SK-N-SH (cell line): ENCODE measurements around the gene ZER1. TPM values are rescaled to one million over a fixed set of nuclear protein-coding genes. Genes with fewer than 3 reads are reported as not detected.

Experiments
- CTCF ChIA-PET: fragments of 300-600, 350-600 bp; formaldehyde crosslinking; extraction: SDS; loops from one replicate; lab custom pipeline; 2021; lab: Yijun Ruan, JAX
- POLR2A ChIA-PET: fragments of 350-600 bp; sonication (Branson Sonifier 250); formaldehyde crosslinking; extraction: SDS; loops from one replicate; lab custom pipeline; 2020; ENCODE audit warnings: antibody characterized with exemption, inconsistent platforms; lab: Yijun Ruan, JAX
- DNase-seq: peaks from one replicate; pipeline ENCODE4 v3.0.0; 2012
- H2AFZ ChIP-seq: fragments of 200-600 bp; sonication (generic); 2 replicates; pipeline ENCODE4 v1.8.1; 2016; ENCODE audit warnings: antibody characterized with exemption, mild to moderate bottlenecking, low read depth
- H3F3A ChIP-seq: fragments of 200-600 bp; sonication (generic); replicated peaks from 2 replicates; pipeline ENCODE3; 2016; ENCODE audit warnings: antibody characterized with exemption, mild to moderate bottlenecking; ENCODE audit not compliant: insufficient read depth
- H3K27ac ChIP-seq, 2 experiments: fragments of 200-500 bp in 1 of 2; fragments of 200-600 bp in 1 of 2; sonication (Bioruptor generic) in 1 of 2; sonication (generic), shearing (Covaris generic) in 1 of 2; 2 replicates each; pipeline versions ENCODE4 v1.5.1 to v1.6.1; 2014 to 2016; ENCODE audit warnings: low read depth in 2 of 2, inconsistent platforms in 1 of 2, low read length in 1 of 2, mild to moderate bottlenecking in 1 of 2, mixed read lengths in 1 of 2
- H3K27me3 ChIP-seq: fragments of 200-600 bp; sonication (generic), shearing (Covaris generic); 2 replicates; pipeline ENCODE4 v1.6.1; 2016; ENCODE audit warnings: mixed run types; ENCODE audit not compliant: insufficient read depth
- H3K36me3 ChIP-seq, 2 experiments: fragments of 200-500 bp in 1 of 2; fragments of 200-600 bp in 1 of 2; sonication (Bioruptor generic) in 1 of 2; sonication (generic) in 1 of 2; replicated peaks in 1 of 2; 2 replicates each; pipeline versions ENCODE3 to v1.5.1; 2014 to 2016; ENCODE audit warnings: low read length in 1 of 2, mild to moderate bottlenecking in 1 of 2; ENCODE audit not compliant: insufficient read depth in 2 of 2, control insufficient read depth in 1 of 2
- H3K4me1 ChIP-seq, 2 experiments: fragments of 200-500 bp in 1 of 2; fragments of 200-600 bp in 1 of 2; sonication (Bioruptor generic) in 1 of 2; sonication (generic), shearing (Covaris generic) in 1 of 2; 2 replicates each; pipeline versions ENCODE4 v1.5.1 to v1.6.1; 2014 to 2016; ENCODE audit warnings: low read depth in 1 of 2, low read length in 1 of 2, mixed run types in 1 of 2; ENCODE audit not compliant: insufficient read depth in 2 of 2, control insufficient read depth in 1 of 2
- H3K4me2 ChIP-seq: fragments of 200-600 bp; sonication (generic), shearing (Covaris generic); 2 replicates; pipeline ENCODE4 v1.6.1; 2017; ENCODE audit warnings: mixed run types
- H3K4me3 ChIP-seq, 2 experiments: fragments of 200-500 bp in 1 of 2; fragments of 200-600 bp in 1 of 2; sonication (Bioruptor generic) in 1 of 2; sonication (generic), shearing (Covaris generic) in 1 of 2; 2 replicates each; pipeline versions ENCODE4 v1.5.1 to v1.8.1; 2014 to 2016; ENCODE audit warnings: low read depth in 2 of 2, inconsistent platforms in 1 of 2, low read length in 1 of 2, mild to moderate bottlenecking in 1 of 2, mixed read lengths in 1 of 2, moderate library complexity in 1 of 2
- H3K79me2 ChIP-seq: fragments of 200-600 bp; sonication (generic); 2 replicates; pipeline ENCODE4 v1.8.1; 2017; ENCODE audit warnings: mild to moderate bottlenecking; ENCODE audit not compliant: insufficient read depth
- H3K9ac ChIP-seq: fragments of 200-600 bp; sonication (generic); 2 replicates; pipeline ENCODE4 v1.6.1; 2017; ENCODE audit warnings: mixed run types
- H3K9me2 ChIP-seq: fragments of 200-600 bp; sonication (generic); 2 replicates; pipeline ENCODE4 v1.6.1; 2017; ENCODE audit warnings: mixed run types
- H3K9me3 ChIP-seq: fragments of 200-600 bp; sonication (generic); 2 replicates; pipeline ENCODE4 v1.6.1; 2017; ENCODE audit warnings: mixed run types, mild to moderate bottlenecking, moderate library complexity
- H4K20me1 ChIP-seq: fragments of 200-600 bp; sonication (generic); 2 replicates; pipeline ENCODE4 v1.6.1; 2017; ENCODE audit warnings: mild to moderate bottlenecking, mixed run types; ENCODE audit not compliant: insufficient read depth
- CHD2 ChIP-seq: fragments of 150-350 bp; IDR thresholded peaks from 2 replicates; pipeline ENCODE4 v1.6.1; 2018; ENCODE audit warnings: low read length; ENCODE audit not compliant: partially characterized antibody
- EP300 ChIP-seq, 2 experiments: IDR thresholded peaks; 2 replicates each; pipeline versions ENCODE4 v1.4.0 to v1.6.1; 2012; ENCODE audit warnings: borderline replicate concordance in 1 of 2, low read depth in 1 of 2, low read length in 1 of 2
- FOSL2 ChIP-seq: IDR thresholded peaks from 2 replicates; pipeline ENCODE4 v1.4.0; 2012; ENCODE audit warnings: low read depth, mild to moderate bottlenecking, moderate library complexity, borderline replicate concordance
- NFIC ChIP-seq: IDR thresholded peaks from 2 replicates; pipeline ENCODE4 v1.4.0; 2012; ENCODE audit warnings: borderline replicate concordance
- POLR2AphosphoS5 ChIP-seq: IDR thresholded peaks from 2 replicates; pipeline ENCODE4 v1.6.1; 2012; ENCODE audit warnings: low read depth, low read length
- RFX5 ChIP-seq: IDR thresholded peaks from 2 replicates; pipeline ENCODE4 v1.6.1; 2012; ENCODE audit warnings: mild to moderate bottlenecking, improper control_type of control experiment, low read length
- TCF12 ChIP-seq: IDR thresholded peaks from 2 replicates; pipeline ENCODE4 v1.4.0; 2012
- WGBS: methylation state at CpG from one replicate; pipeline ENCODE4 v1.1.6; 2017; ENCODE audit warnings: low lambda C conversion rate; 5-methylcytosine and 5-hydroxymethylcytosine counted together
- polyA plus RNA-seq, 3 experiments: library from polyadenylated mRNA; depleted of rRNA; stranded (reverse); fragments of >200 nt; gene quantifications; 2 replicates each; pipeline ENCODE4 v1.2.3, GENCODE V29; 2012
- TF ChIP-seq, protein P1 (sequence below): fragments of 200-600 bp; sonication (generic); IDR thresholded peaks from 2 replicates; pipeline ENCODE4 v1.6.1; 2017; ENCODE audit warnings: antibody characterized with exemption, mild to moderate bottlenecking, moderate library complexity
- TF ChIP-seq, protein P2 (sequence below): fragments of 150-350 bp; IDR thresholded peaks from 2 replicates; pipeline ENCODE4 v1.6.1; 2017; ENCODE audit warnings: antibody characterized with exemption, low read length, low read depth, borderline replicate concordance
- TF ChIP-seq, protein P3 (sequence below): IDR thresholded peaks from 2 replicates; pipeline ENCODE4 v1.4.0; 2012; ENCODE audit warnings: low read depth, borderline replicate concordance

Gene ZER1
- polyA plus RNA-seq, 1 of the 3 experiments (the other 2 are of a cell fraction), result 30.9 TPM

DNA sequence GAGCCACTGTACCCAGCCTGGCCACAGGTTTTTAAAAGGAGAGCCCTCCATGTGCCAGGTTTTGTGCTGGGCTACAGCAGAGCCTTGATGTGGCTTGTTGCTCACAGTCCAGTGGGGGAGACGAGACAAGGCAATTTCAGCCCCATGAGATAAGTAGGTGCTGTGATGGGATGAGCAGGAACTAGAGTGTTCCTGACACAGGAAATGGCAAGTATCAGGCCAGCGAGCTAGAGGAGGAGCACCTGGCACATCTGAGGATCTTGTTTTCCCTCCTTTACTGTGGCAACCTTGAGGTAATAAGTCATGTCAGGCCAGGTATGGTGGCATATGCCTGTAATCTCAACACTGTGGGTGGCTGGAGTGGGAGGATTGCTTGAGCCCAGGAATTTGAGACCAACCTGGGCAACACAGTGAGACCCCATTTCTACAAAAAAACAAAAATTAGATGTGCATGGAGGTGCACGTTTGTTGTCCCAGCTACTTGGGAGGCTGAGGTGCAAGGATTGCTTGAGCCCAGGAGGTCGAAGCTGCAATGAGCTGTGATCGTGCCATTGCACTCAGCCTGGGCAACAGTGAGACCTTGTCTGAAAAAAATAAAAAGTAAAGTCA, 44.0 kb downstream of the ZER1 start:
- H3K79me2 ChIP-seq, result no peaks in the 10 kb centered on the region
- WGBS, result 97% methylated on average over 5 of the region's 5 CpGs
- no peak overlapping the region for H3K27ac ChIP-seq
- H3F3A ChIP-seq, result peaks cover 11% of the 10 kb centered on the region
- H3K9me3 ChIP-seq, result no peaks in the 10 kb centered on the region
- H3K4me2 ChIP-seq, result no peak overlapping the region
- H3K9ac ChIP-seq, result no peak overlapping the region
- POLR2A ChIA-PET, result no interaction called here
- no peaks in the 10 kb centered on the region for H4K20me1 ChIP-seq
- CTCF ChIA-PET, result interaction anchor here (1.0 to 1.3 kb wide), 2 partner anchors 24 to 65 kb away, joined by 3 read pairs; no protein-coding TSS in a partner anchor
- H2AFZ ChIP-seq, result no peak overlapping the region
- no peak overlapping the region for H3K4me3 ChIP-seq
- H3K4me1 ChIP-seq, result peaks cover 0 to 32% of the 10 kb centered on the region in 2 experiments; a peak in 1 of 4 replicates
- H3K27me3 ChIP-seq, result no peaks in the 10 kb centered on the region
- TF ChIP-seq CHD2 (no peak), RFX5 (no peak), NFIC (no peak), TCF12 (no peak), FOSL2 (no peak), EP300 (IDR thresholded peaks at IDR 0.05; ENCODE audit: borderline replicate concordance in 1 of 2, low read depth in 1 of 2, low read length in 1 of 2) (no peak)
- TF ChIP-seq, protein P1, sequence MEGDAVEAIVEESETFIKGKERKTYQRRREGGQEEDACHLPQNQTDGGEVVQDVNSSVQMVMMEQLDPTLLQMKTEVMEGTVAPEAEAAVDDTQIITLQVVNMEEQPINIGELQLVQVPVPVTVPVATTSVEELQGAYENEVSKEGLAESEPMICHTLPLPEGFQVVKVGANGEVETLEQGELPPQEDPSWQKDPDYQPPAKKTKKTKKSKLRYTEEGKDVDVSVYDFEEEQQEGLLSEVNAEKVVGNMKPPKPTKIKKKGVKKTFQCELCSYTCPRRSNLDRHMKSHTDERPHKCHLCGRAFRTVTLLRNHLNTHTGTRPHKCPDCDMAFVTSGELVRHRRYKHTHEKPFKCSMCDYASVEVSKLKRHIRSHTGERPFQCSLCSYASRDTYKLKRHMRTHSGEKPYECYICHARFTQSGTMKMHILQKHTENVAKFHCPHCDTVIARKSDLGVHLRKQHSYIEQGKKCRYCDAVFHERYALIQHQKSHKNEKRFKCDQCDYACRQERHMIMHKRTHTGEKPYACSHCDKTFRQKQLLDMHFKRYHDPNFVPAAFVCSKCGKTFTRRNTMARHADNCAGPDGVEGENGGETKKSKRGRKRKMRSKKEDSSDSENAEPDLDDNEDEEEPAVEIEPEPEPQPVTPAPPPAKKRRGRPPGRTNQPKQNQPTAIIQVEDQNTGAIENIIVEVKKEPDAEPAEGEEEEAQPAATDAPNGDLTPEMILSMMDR, result no peak
- peaks cover 0 to 1% of the 10 kb centered on the region in 2 experiments for H3K36me3 ChIP-seq
- DNase-seq, result no peak
- H3K9me2 ChIP-seq, result no peaks in the 10 kb centered on the region

DNA sequence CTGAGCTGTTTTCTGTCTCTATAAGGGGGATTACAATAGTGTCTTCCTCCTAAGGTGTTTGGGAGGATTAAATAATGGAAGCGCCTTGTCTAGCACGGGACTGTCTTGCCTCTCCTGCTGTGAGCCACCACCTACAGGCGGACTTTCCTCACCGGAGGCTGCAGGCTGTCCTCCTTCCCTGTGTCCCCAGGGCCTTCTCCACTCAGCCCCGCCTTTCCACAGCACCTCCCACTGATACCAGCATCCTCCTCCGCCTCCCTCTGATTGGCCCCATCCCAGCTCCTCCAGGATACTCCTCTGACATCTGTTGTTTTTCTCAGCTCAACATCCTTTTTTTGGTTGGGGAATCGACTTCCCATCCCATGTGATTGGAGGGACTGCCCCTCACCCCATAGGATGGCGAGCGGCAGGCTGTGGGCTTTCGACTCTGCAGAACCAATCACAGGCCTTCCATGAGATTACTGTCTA, 46.9 kb downstream of the ZER1 start:
- peaks cover 0 to 29% of the 10 kb centered on the region in 2 experiments; a peak in 1 of 4 replicates for H3K4me1 ChIP-seq
- peak overlapping the region; percentile 84 for H3K4me2 ChIP-seq
- H3F3A ChIP-seq, result peaks cover 6% of the 10 kb centered on the region
- H3K9me2 ChIP-seq, result no peaks in the 10 kb centered on the region
- peak; percentile 40; the same call in 1 of the 2 replicates for TF ChIP-seq RFX5
- TF ChIP-seq POLR2AphosphoS5, result peak; percentile 28; the same call in 1 of the 2 replicates
- TF ChIP-seq, protein P2, sequence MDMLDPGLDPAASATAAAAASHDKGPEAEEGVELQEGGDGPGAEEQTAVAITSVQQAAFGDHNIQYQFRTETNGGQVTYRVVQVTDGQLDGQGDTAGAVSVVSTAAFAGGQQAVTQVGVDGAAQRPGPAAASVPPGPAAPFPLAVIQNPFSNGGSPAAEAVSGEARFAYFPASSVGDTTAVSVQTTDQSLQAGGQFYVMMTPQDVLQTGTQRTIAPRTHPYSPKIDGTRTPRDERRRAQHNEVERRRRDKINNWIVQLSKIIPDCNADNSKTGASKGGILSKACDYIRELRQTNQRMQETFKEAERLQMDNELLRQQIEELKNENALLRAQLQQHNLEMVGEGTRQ, result no peak
- TF ChIP-seq, protein P3, sequence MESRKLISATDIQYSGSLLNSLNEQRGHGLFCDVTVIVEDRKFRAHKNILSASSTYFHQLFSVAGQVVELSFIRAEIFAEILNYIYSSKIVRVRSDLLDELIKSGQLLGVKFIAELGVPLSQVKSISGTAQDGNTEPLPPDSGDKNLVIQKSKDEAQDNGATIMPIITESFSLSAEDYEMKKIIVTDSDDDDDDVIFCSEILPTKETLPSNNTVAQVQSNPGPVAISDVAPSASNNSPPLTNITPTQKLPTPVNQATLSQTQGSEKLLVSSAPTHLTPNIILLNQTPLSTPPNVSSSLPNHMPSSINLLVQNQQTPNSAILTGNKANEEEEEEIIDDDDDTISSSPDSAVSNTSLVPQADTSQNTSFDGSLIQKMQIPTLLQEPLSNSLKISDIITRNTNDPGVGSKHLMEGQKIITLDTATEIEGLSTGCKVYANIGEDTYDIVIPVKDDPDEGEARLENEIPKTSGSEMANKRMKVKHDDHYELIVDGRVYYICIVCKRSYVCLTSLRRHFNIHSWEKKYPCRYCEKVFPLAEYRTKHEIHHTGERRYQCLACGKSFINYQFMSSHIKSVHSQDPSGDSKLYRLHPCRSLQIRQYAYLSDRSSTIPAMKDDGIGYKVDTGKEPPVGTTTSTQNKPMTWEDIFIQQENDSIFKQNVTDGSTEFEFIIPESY, result no peak
- TF ChIP-seq, all 33 proteins: peak for 2
- Histone ChIP-seq H3K9ac (peak overlapping the region; percentile 47), H3K27ac (peak overlapping the region in 1 of 2 experiments; percentile 39; a peak in 1 of 4 replicates), H3K9me3 (no peaks in the 10 kb centered on the region), H3K4me3 (peak overlapping the region; percentile 70 to 75), H3K79me2 (no peaks in the 10 kb centered on the region), H3K27me3 (no peaks in the 10 kb centered on the region), H3K36me3 (peaks cover 0 to 7% of the 10 kb centered on the region in 2 experiments), H4K20me1 (no peaks in the 10 kb centered on the region), H2AFZ (peak overlapping the region; percentile 56; the same call in 1 of the 2 replicates)
- WGBS, result 44% methylated on average over 10 of the region's 10 CpGs
- ChIA-PET CTCF (interaction anchor here (0.6 to 1.9 kb wide), 9 partner anchors 8 to 127 kb away, joined by 3 to 12 read pairs (median 4); partner anchors contain the start of genes ENDOG, PKN3, SET and SPOUT1), POLR2A (interaction anchor here (0.5 to 1.4 kb wide), 5 partner anchors 18 to 306 kb away, joined by 3 to 6 read pairs (median 4); no protein-coding TSS in a partner anchor)
- peak; percentile 74 for DNase-seq
